Stimulated activated CD4-positive, alpha-beta T cell treated with anti-CD3 and anti-CD28 coated beads, Interleukin-1b, Interleukin-23, amount 100 ng/mL, for 1 hour (primary cell): Measurements from ENCODE around the gene ATP11A.

Experiments
- DNase-seq, 2 donors: peaks; one replicate each; pipeline ENCODE4 v3.0.0-alpha.2; 2020; ENCODE audit warnings: low read depth in 2 of 2

The ATP11A gene

GRCh38 chr13:112741835-112742570 is 52.2 kb downstream of the ATP11A start:
- no peak for DNase-seq

- DNase-seq: no peak
Measured at GRCh38 chr13:112742583-112742982, 52.7 kb downstream of the ATP11A start.

DNA sequence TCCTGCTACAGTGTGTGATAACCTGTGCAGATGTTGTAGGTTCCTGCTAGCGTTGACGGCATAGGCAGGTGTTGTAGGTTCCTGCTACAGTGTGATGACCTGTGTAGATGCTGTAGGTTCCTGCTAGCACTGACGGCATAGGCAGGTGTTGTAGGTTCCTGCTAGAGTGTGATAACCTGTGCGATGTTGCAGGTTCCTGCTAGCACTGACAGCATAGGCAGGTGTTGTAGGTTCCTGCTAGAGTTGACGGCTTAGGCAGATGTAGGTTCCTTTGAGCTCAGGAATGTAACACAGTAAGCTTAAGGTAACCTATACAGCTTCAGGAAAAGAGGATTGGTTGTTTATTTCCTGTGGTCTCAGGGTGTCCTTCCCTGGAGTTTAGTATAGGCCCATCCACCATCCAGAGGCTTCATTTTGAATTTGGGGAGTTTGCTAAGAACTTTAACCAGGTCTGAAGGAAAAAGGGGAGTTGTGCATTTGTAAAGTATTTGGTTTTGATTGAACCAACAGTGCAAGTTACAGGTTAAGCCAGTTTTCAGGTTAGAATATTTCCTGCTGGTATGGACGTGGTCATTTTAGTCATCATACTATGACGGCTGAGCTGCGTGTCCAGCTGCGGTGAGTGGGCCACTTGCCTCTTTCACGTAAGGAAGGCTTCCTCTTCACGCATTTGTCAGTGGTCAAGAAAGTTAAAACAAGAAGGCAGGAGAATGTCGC is 53.8 kb downstream of the ATP11A start:
- no peak for DNase-seq

DNA sequence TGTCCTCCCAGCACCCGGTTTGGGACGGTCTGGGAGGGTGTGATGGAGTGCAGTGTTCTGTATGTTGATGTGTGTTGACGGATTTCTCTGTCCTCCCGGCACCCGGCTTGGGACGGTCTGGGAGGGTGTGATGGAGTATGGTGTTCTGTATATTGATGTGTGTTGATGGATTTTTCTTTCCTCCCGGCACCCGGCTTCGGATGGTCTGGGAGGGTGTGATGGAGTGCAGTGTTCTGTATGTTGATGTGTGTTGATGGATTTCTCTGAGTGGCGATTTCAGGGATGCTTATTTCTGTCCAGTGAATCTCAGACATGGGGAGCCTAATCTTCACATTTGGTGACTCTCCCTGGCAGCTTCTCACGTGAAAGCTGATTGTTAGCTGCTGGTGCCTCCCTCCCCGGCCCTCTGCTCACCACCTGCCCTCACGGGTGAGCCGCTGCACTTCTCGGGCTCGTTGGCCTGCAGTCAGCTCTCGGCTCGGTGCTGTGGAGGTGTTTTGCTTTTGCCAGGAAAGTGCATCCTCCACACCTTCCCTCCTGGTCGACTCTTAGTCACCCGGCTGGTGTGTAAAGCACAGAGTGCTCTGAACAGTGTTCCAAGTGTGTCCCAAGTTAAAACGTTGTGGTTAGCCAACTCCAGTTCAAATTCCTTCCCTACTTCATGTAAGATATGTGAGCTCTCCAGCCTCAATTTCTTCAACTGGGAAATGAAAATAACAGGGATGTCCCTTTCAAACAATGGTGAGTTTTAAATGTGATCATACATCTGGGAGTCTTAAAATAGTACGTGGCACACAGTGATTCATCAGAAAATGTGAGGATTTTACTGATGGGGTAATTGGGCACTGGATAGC is 54.6 kb downstream of the ATP11A start:
- DNase-seq: no peak

DNA sequence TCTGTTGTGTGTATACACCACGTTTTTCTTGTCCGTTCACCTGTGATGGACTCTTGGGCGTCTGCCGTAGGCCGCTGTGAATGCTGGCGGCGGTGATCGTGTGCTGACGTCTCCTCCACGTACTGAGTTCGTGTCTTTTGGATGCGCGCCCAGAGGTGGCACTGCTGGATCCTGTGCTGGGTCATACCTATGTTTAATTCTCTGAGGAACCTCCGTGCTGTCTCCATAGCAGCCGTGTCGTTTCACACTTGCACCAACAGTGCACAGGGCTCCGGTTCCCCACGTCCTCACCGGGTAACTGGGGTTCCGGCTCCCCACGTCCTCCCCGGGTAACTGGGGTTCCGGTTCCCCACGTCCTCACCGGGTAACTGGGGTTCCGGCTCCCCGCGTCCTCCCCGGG is 56.2 kb downstream of the ATP11A start:
- DNase-seq: no peak

GRCh38 chr13:112747256-112747655 is 57.4 kb downstream of the ATP11A start:
- no peak for DNase-seq

DNA sequence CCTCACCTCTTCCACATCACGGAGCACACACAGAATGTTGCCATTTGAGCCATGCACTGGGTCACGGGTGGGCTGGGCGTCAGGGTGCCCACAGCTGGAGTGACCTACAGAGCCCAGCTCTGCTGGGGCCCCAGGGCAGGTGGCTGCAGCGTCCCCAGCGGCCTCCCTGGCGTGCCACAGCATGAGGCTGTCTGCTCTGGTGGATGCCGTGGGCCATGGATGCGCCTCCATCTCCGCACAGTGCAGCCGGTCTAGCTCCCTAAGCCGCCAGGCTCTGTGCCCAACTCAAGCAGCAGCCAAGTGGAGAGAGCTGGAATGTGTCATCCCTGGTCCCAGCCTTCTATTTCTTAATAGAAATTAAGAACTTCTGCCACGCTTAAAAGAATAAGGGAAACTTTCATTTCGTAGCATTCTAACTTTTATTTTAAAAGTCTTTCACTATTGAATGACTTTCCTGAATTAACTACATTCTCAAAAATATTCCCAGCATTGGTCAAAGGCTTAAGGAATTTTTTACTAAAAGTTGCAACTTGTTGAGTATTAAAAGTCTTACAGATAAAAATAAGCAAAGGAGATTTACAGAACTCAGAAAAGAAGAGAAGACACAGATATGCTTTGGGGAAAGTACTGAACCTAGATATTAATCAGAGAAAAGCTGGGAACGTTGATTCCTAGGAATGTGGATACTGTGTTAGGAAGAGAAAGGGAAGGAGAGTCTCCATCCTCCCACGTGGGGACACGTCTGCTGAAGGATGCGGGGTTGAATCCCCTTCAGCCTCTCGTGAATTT is 59.3 kb downstream of the ATP11A start:
- DNase-seq: no peak

DNA sequence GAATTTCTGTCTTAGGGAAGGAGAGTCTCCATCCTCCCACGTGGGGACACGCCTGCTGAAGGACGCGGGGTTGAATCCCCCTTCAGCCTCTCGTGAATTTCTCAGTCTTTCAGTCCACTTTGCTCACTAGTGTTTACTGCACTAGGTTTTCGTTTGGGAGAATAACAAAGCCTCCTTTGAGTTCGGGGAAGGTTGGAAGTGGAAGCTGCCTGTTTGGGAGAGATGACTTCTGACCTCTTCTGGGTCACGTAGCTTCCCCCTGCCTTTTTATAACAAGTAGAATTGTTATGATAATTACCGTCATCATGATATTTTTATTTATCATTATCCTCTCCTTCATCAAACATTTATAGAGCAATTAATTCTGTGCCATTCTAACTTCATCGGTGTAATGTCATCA is 60.7 kb downstream of the ATP11A start:
- no peak for DNase-seq

GRCh38 chr13:112751617-112752016 is 61.8 kb downstream of the ATP11A start:
- no peak for DNase-seq

DNA sequence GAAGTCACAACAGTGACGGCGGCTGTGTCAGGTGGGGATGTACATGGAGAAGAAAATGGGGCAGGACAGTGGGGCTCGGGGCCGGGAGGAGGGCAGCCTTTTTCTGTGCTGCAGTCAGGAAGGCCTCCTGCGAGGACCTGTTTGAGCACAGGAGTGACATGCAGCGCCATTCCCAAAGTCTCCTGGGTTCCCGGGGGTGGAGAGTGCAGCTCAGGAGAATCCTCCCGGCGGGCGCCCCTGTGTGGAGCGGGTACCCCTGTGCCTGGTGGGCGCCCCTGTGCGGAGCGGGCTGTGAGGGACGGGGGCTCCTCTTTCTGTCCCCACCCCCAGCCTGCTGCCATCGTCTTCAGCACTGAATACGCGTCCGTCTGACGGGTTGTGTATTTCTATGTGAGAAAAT is 62.4 kb downstream of the ATP11A start:
- DNase-seq: no peak

- DNase-seq: no peak
Measured at GRCh38 chr13:112752711-112753541, 63.1 kb downstream of the ATP11A start.

GRCh38 chr13:112753833-112754232 is 64.0 kb downstream of the ATP11A start:
- no peak for DNase-seq

GRCh38 chr13:112754281-112755025 is 64.6 kb downstream of the ATP11A start:
- no peak for DNase-seq

DNA sequence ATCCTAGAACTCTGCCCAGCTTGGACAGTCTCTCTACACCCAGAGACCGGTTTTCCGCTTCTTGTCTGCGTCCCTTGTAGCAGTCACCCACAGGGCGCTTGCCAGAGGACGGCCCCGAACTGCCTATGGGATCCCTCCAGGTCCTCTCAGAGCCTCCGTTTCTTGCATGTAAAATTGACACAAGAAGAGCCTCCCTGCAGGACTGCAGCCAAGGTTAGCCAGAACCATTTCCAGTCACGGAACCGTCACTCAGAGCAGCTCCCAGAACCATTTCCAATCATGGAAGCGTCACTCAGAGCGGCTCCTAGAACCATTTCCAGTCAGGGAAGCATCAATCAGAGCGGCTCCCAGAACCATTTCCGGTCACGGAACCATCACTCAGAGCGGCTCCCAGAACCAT is 65.5 kb downstream of the ATP11A start:
- no peak for DNase-seq

DNA sequence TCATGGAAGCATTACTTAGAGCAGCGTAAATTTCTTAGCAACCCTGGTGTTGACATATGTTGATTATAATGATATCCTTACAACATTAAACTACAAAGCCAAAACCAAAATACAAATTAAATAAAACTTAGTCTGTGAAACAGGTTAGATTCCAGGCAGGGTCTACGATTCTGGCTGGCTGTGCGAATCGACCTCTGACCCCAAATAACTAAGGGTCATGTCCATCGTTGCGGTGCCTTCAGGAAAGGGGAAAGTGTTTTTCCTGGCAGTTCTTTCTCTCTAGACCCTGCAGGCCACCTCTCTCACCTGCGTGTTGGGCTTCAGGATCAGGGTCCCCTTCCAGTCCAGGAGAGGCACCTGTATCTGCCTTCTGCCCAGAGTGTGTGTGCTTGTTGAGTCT is 66.2 kb downstream of the ATP11A start:
- no peak for DNase-seq

- DNase-seq: no peak
Measured at GRCh38 chr13:112756511-112756966, 66.7 kb downstream of the ATP11A start.

- DNase-seq: no peak
Measured at GRCh38 chr13:112756967-112757758, 67.3 kb downstream of the ATP11A start.

GRCh38 chr13:112757759-112758086 is 67.9 kb downstream of the ATP11A start:
- DNase-seq: no peak

- DNase-seq: no peak
Measured at GRCh38 chr13:112759053-112759452, 69.2 kb downstream of the ATP11A start.
